WTC11 (cell line): Measurements from ENCODE around the gene PRKCE. TPM values are rescaled to one million over a fixed set of nuclear protein-coding genes. Genes with fewer than 3 reads are reported as not detected.
A peak's percentile ranks its signal among the peaks of the same experiment; 100 is the strongest.

Experiments used
- ATAC-seq: fragments of 200-7000 bp; cut with Tn5 transposase; 2 replicates; pipeline ENCODE4 v1.10.0; 2021; ENCODE audit warnings: mild to moderate bottlenecking, moderate library complexity
- CTCF ChIA-PET: fragments of 300-600 bp; sonication (Branson Sonifier 250); formaldehyde crosslinking; loops from one replicate; lab custom pipeline; 2021; ENCODE audit warnings: antibody characterized with exemption; lab: Charles Lee
- POLR2A ChIA-PET: fragments of 350-600 bp; sonication (Branson Sonifier 250); formaldehyde crosslinking; loops from one replicate; lab custom pipeline; 2021; ENCODE audit warnings: antibody characterized with exemption; lab: Charles Lee
- DNase-seq: peaks from one replicate; pipeline ENCODE4 v3.0.0; 2021; ENCODE audit warnings: low spot score
- H3K27ac Mint-ChIP-seq: 2 replicates; pipeline ENCODE4 v1.8.0; 2021; ENCODE audit warnings: mixed read lengths
- H3K27me3 Mint-ChIP-seq: 2 replicates; pipeline ENCODE4 v1.8.0; 2021; ENCODE audit warnings: low read depth, mild to moderate bottlenecking, moderate library complexity, mixed read lengths
- H3K36me3 Mint-ChIP-seq: 2 replicates; pipeline ENCODE4 v1.8.0; 2021; ENCODE audit warnings: mixed read lengths
- H3K4me1 Mint-ChIP-seq: 2 replicates; pipeline ENCODE4 v1.8.0; 2022; ENCODE audit warnings: mixed read lengths
- H3K4me3 Mint-ChIP-seq: 2 replicates; pipeline ENCODE4 v1.8.0; 2021; ENCODE audit warnings: mild to moderate bottlenecking, moderate library complexity, mixed read lengths
- H3K9me3 Mint-ChIP-seq: 2 replicates; pipeline ENCODE4 v1.8.0; 2021; ENCODE audit warnings: mixed read lengths
- ATF1 ChIP-seq: sonication (generic); formaldehyde crosslinking; IDR thresholded peaks from 2 replicates; pipeline ENCODE4 v1.8.1; 2023; ENCODE audit warnings: mild to moderate bottlenecking, moderate library complexity, missing genetic modification reagents
- CREM ChIP-seq: sonication (generic); formaldehyde crosslinking; IDR thresholded peaks from 2 replicates; pipeline ENCODE4 v1.8.1; 2022; ENCODE audit warnings: mild to moderate bottlenecking, missing genetic modification reagents, moderate library complexity
- ELF4 ChIP-seq: sonication (generic); formaldehyde crosslinking; IDR thresholded peaks from 2 replicates; pipeline ENCODE4 v1.8.1; 2022; ENCODE audit warnings: low read depth, mild to moderate bottlenecking, moderate library complexity, missing genetic modification reagents
- ETV6 ChIP-seq: sonication (generic); formaldehyde crosslinking; IDR thresholded peaks from 2 replicates; pipeline ENCODE4 v1.8.1; 2022; ENCODE audit warnings: mild to moderate bottlenecking, missing genetic modification reagents
- GRHL2 ChIP-seq: fragments of 250-450 bp; sonication (Bioruptor Pico); IDR thresholded peaks from 2 replicates; pipeline ENCODE4 v1.8.0; 2022; ENCODE audit warnings: mild to moderate bottlenecking, moderate library complexity; ENCODE audit not compliant: insufficient replicate concordance, severe bottlenecking
- GTF2I ChIP-seq: fragments of 250-450 bp; sonication (Bioruptor Pico); conservative IDR thresholded peaks from 2 replicates; pipeline ENCODE4 v1.4.0; 2021; ENCODE audit warnings: mild to moderate bottlenecking
- IRF2 ChIP-seq: sonication (generic); formaldehyde crosslinking; IDR thresholded peaks from 2 replicates; pipeline ENCODE4 v1.8.0; 2022; ENCODE audit warnings: low read depth, missing genetic modification reagents, borderline replicate concordance
- MAX ChIP-seq: sonication (generic); formaldehyde crosslinking; IDR thresholded peaks from 2 replicates; pipeline ENCODE4 v1.8.0; 2022; ENCODE audit warnings: mild to moderate bottlenecking, missing genetic modification reagents
- MXD4 ChIP-seq: fragments of 250-450 bp; sonication (Bioruptor Pico); IDR thresholded peaks from 2 replicates; pipeline ENCODE4 v1.8.0; 2021; ENCODE audit warnings: mild to moderate bottlenecking, moderate library complexity, borderline replicate concordance
- NR2C2 ChIP-seq: sonication (generic); formaldehyde crosslinking; IDR thresholded peaks from 2 replicates; pipeline ENCODE4 v1.8.0; 2022; ENCODE audit warnings: mild to moderate bottlenecking, missing genetic modification reagents
- PREB ChIP-seq: sonication (generic); formaldehyde crosslinking; IDR thresholded peaks from 2 replicates; pipeline ENCODE4 v1.8.1; 2022; ENCODE audit warnings: mild to moderate bottlenecking, missing genetic modification reagents, moderate library complexity, borderline replicate concordance
- RORB ChIP-seq: fragments of 250-450 bp; sonication (Bioruptor Pico); IDR thresholded peaks from 2 replicates; pipeline ENCODE4 v1.9.0; 2021; ENCODE audit warnings: mild to moderate bottlenecking
- TCF7 ChIP-seq: sonication (generic); formaldehyde crosslinking; IDR thresholded peaks from 2 replicates; pipeline ENCODE4 v1.8.0; 2022; ENCODE audit warnings: mild to moderate bottlenecking, low read depth, missing genetic modification reagents, moderate library complexity
- TEAD1 ChIP-seq: sonication (generic); formaldehyde crosslinking; IDR thresholded peaks from 2 replicates; pipeline ENCODE4 v1.8.0; 2022; ENCODE audit warnings: mild to moderate bottlenecking, missing genetic modification reagents
- TEAD4 ChIP-seq: sonication (generic); formaldehyde crosslinking; IDR thresholded peaks from 2 replicates; pipeline ENCODE4 v1.8.0; 2022; ENCODE audit warnings: mild to moderate bottlenecking, missing genetic modification reagents
- ZNF121 ChIP-seq: sonication (generic); formaldehyde crosslinking; IDR thresholded peaks from 2 replicates; pipeline ENCODE4 v1.8.0; 2023; ENCODE audit warnings: missing genetic modification reagents
- ZNF219 ChIP-seq: sonication (generic); formaldehyde crosslinking; IDR thresholded peaks from 2 replicates; pipeline ENCODE4 v1.8.0; 2023; ENCODE audit warnings: missing genetic modification reagents, mild to moderate bottlenecking, borderline replicate concordance
- ZNF317 ChIP-seq: sonication (generic); formaldehyde crosslinking; IDR thresholded peaks from 2 replicates; pipeline ENCODE4 v1.8.1; 2023; ENCODE audit warnings: low read depth, mild to moderate bottlenecking, moderate library complexity, missing genetic modification reagents, borderline replicate concordance
- ZNF425 ChIP-seq: fragments of 250-450 bp; sonication (Bioruptor Pico); conservative IDR thresholded peaks from 2 replicates; pipeline ENCODE4 v1.9.0; 2021; ENCODE audit warnings: mild to moderate bottlenecking
- ZNF671 ChIP-seq: fragments of 250-450 bp; sonication (Bioruptor Pico); IDR thresholded peaks from 2 replicates; pipeline ENCODE4 v1.8.0; 2021; ENCODE audit warnings: mild to moderate bottlenecking
- ZSCAN18 ChIP-seq: fragments of 250-450 bp; sonication (Bioruptor Pico); IDR thresholded peaks from 2 replicates; pipeline ENCODE4 v2.1.2; 2022; ENCODE audit warnings: mild to moderate bottlenecking, moderate library complexity
- total RNA-seq: library from RNA; stranded (reverse); gene quantifications from 3 replicates; pipeline ENCODE4 v1.2.3, GENCODE V29; 2021

PRKCE gene
- total RNA-seq, 1 experiment from 2014 or later = 5.8 TPM

GRCh38 chr2:45796500-45796899, 145.0 kb downstream of the PRKCE start (continued):
- no peak for TF ChIP-seq GRHL2 (CRISPR knock-in tag)

- POLR2A ChIA-PET = no interaction called here
- no peaks in the 10 kb centered on the region for H3K9me3 Mint-ChIP-seq
- TF ChIP-seq NR2C2 (CRISPR knock-in tag) (no peak), TEAD4 (CRISPR knock-in tag) (no peak), ELF4 (CRISPR knock-in tag) (no peak), ZNF317 (CRISPR knock-in tag) (no peak), ATF1 (CRISPR knock-in tag) (no peak), PREB (CRISPR knock-in tag) (no peak), ETV6 (CRISPR knock-in tag) (no peak), MAX (CRISPR knock-in tag) (no peak), TEAD1 (CRISPR knock-in tag) (no peak), ZNF425 (no peak), IRF2 (no peak)
- CTCF ChIA-PET = interaction anchor here (0.7 to 2.1 kb wide), 8 partner anchors 10 to 148 kb away, joined by 3 to 10 read pairs (median 5); no protein-coding TSS in a partner anchor
- ATAC-seq = peak; percentile 59
- H3K4me1 Mint-ChIP-seq = 0 out of 2 replicates have a peak, but pooled peaks cover 6% of the 10 kb centered on the region
- DNase-seq = no peak
- no peaks in the 10 kb centered on the region for H3K36me3 Mint-ChIP-seq
- H3K27me3 Mint-ChIP-seq = no peaks in the 10 kb centered on the region
- no peak overlapping the region for H3K4me3 Mint-ChIP-seq
- H3K27ac Mint-ChIP-seq = no peak overlapping the region
Observed at GRCh38 chr2:45797451-45798230, 146.2 kb downstream of the PRKCE start.

GRCh38 chr2:45799679-45800381, 148.4 kb downstream of the PRKCE start:
- CTCF ChIA-PET = interaction anchor here (0.7 kb wide), 1 partner anchor 21 kb away, joined by 4 read pairs; no protein-coding TSS in a partner anchor
- POLR2A ChIA-PET = no interaction called here
- no peaks in the 10 kb centered on the region for H3K9me3 Mint-ChIP-seq
- 0 out of 2 replicates have a peak, but pooled peaks cover 3% of the 10 kb centered on the region for H3K4me1 Mint-ChIP-seq
- H3K27ac Mint-ChIP-seq = no peak overlapping the region
- no peaks in the 10 kb centered on the region for H3K36me3 Mint-ChIP-seq
- H3K4me3 Mint-ChIP-seq = no peak overlapping the region
- ATAC-seq (no peak), DNase-seq (no peak)
- no peaks in the 10 kb centered on the region for H3K27me3 Mint-ChIP-seq
- TF ChIP-seq ELF4 (CRISPR knock-in tag) (no peak), MXD4 (CRISPR knock-in tag) (no peak), TCF7 (CRISPR knock-in tag) (no peak), ZNF671 (no peak), RORB (CRISPR knock-in tag) (no peak), ZNF219 (no peak), GTF2I (CRISPR knock-in tag) (no peak), ZSCAN18 (CRISPR knock-in tag) (no peak), CREM (CRISPR knock-in tag) (no peak), ZNF121 (no peak)
